Nephron progenitor cell (in vitro differentiated cells): Measurements from ENCODE around the gene CCDC24.

ENCODE experiments used
- DNase-seq: peaks from one replicate; pipeline ENCODE4 v3.0.0; 2021
- H3K27ac Mint-ChIP-seq: 2 replicates; pipeline ENCODE4 v1.8.0; 2021; ENCODE audit warnings: mild to moderate bottlenecking, moderate library complexity, mixed read lengths
- H3K27me3 Mint-ChIP-seq: 2 replicates; pipeline ENCODE4 v1.8.0; 2021; ENCODE audit warnings: mild to moderate bottlenecking, low read depth, mixed read lengths; ENCODE audit not compliant: poor library complexity
- H3K36me3 Mint-ChIP-seq: 2 replicates; pipeline ENCODE4 v1.8.0; 2021; ENCODE audit warnings: low read depth, mixed read lengths
- H3K4me1 Mint-ChIP-seq: 2 replicates; pipeline ENCODE4 v1.8.0; 2021; ENCODE audit warnings: mixed read lengths
- H3K4me3 Mint-ChIP-seq: 2 replicates; pipeline ENCODE4 v1.8.0; 2021; ENCODE audit warnings: mild to moderate bottlenecking, moderate library complexity, mixed read lengths
- H3K9me3 Mint-ChIP-seq: 2 replicates; pipeline ENCODE4 v1.8.0; 2021; ENCODE audit warnings: mild to moderate bottlenecking, moderate library complexity, mixed read lengths
- CTCF ChIP-seq: fragments of 200-600 bp; sonication (generic); IDR thresholded peaks from 2 replicates; pipeline ENCODE4 v1.5.0; 2021; ENCODE audit warnings: antibody characterized with exemption

The CCDC24 gene

GRCh38 chr1:44032170-44032790 is 40.9 kb downstream of the CCDC24 start:
- Mint-ChIP-seq H3K4me3 (peak overlapping the region; percentile 85), H3K4me1 (peaks cover 70% of the 10 kb centered on the region), H3K27me3 (peaks cover 5% of the 10 kb centered on the region), H3K36me3 (peaks cover 5% of the 10 kb centered on the region), H3K9me3 (no peaks in the 10 kb centered on the region), H3K27ac (no peak overlapping the region)
- no peak for DNase-seq
- TF ChIP-seq CTCF: no peak

- no peak for DNase-seq
- TF ChIP-seq CTCF: no peak
- Mint-ChIP-seq H3K27ac (peak overlapping the region; percentile 40), H3K9me3 (no peaks in the 10 kb centered on the region), H3K4me1 (peaks cover 71% of the 10 kb centered on the region), H3K36me3 (peaks cover 1% of the 10 kb centered on the region), H3K4me3 (no peak overlapping the region), H3K27me3 (peaks cover 5% of the 10 kb centered on the region)
Observed at GRCh38 chr1:44033041-44033575, 41.7 kb downstream of the CCDC24 start.

- TF ChIP-seq CTCF: no peak
- DNase-seq: no peak
- Mint-ChIP-seq H3K36me3 (no peaks in the 10 kb centered on the region), H3K27ac (no peak overlapping the region), H3K9me3 (no peaks in the 10 kb centered on the region), H3K27me3 (peaks cover 5% of the 10 kb centered on the region), H3K4me1 (peaks cover 70% of the 10 kb centered on the region), H3K4me3 (no peak overlapping the region)
Observed at GRCh38 chr1:44033756-44034155, 42.4 kb downstream of the CCDC24 start.

GRCh38 chr1:44034423-44034822 is 43.0 kb downstream of the CCDC24 start:
- Mint-ChIP-seq H3K36me3 (no peaks in the 10 kb centered on the region), H3K27ac (no peak overlapping the region), H3K4me1 (peaks cover 65% of the 10 kb centered on the region), H3K9me3 (no peaks in the 10 kb centered on the region), H3K4me3 (no peak overlapping the region), H3K27me3 (peaks cover 5% of the 10 kb centered on the region)
- no peak for DNase-seq
- TF ChIP-seq CTCF: no peak

- Mint-ChIP-seq H3K27ac (no peak overlapping the region), H3K27me3 (peaks cover 5% of the 10 kb centered on the region), H3K4me3 (no peak overlapping the region), H3K4me1 (peaks cover 60% of the 10 kb centered on the region), H3K9me3 (no peaks in the 10 kb centered on the region), H3K36me3 (no peaks in the 10 kb centered on the region)
- no peak for TF ChIP-seq CTCF
- no peak for DNase-seq
Observed at GRCh38 chr1:44034976-44035716, 43.7 kb downstream of the CCDC24 start.
